ENCODE results near the gene ATP1A4. TPM values are rescaled to one million over a fixed set of nuclear protein-coding genes. Genes with fewer than 3 reads are reported as not detected.

The ATP1A4 gene
- total RNA-seq, 1 donor from 2014 or later, result not detected

DNA sequence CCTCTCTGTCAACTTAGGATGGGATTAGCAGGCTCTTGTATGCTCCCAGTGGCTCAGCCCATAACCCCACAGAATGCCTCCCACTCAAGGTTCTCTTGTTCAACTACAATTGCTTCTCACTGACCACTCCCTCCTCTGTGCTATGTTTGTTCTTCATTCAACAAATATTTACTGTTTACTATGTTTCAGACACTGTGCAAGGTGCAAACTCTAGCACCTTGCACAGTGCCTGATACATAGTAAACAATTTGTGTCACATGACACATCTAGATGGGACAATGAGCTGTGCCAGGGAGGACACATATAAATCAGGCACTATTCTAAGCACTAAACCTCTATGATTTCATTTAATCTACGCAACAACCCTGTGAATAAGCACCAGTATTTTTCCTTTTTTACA is 20.5 kb upstream of the ATP1A4 start:
- H2AFZ ChIP-seq (ENCODE audit: low read depth, low read length), result no peak overlapping the region
- peaks cover 4% of the 10 kb centered on the region for H3K9me3 Mint-ChIP-seq (ENCODE audit: unreplicated experiment)
- H3K79me2 ChIP-seq (ENCODE audit: insufficient read depth, low read length), result no peaks in the 10 kb centered on the region
- H3K4me3 ChIP-seq (ENCODE audit: insufficient read depth, low read depth, low read length), result no peak overlapping the region
- TF ChIP-seq, protein P1, sequence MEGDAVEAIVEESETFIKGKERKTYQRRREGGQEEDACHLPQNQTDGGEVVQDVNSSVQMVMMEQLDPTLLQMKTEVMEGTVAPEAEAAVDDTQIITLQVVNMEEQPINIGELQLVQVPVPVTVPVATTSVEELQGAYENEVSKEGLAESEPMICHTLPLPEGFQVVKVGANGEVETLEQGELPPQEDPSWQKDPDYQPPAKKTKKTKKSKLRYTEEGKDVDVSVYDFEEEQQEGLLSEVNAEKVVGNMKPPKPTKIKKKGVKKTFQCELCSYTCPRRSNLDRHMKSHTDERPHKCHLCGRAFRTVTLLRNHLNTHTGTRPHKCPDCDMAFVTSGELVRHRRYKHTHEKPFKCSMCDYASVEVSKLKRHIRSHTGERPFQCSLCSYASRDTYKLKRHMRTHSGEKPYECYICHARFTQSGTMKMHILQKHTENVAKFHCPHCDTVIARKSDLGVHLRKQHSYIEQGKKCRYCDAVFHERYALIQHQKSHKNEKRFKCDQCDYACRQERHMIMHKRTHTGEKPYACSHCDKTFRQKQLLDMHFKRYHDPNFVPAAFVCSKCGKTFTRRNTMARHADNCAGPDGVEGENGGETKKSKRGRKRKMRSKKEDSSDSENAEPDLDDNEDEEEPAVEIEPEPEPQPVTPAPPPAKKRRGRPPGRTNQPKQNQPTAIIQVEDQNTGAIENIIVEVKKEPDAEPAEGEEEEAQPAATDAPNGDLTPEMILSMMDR (IDR thresholded peaks at IDR 0.05; ENCODE audit: insufficient read depth, low read depth, low read length), result no peak
- TF ChIP-seq EZH2 (IDR thresholded peaks at IDR 0.05; ENCODE audit: insufficient read depth, low read length), result no peak
- no peak overlapping the region for H3K27ac ChIP-seq (ENCODE audit: low read depth, low read length)
- H3K4me3 Mint-ChIP-seq (ENCODE audit: unreplicated experiment), result no peak overlapping the region
- peaks cover 8% of the 10 kb centered on the region for H3K4me1 ChIP-seq (ENCODE audit: insufficient read depth, low read length)
- H3K36me3 ChIP-seq (ENCODE audit: insufficient read depth, low read length), result no peaks in the 10 kb centered on the region
- H3K36me3 Mint-ChIP-seq (ENCODE audit: low read depth, unreplicated experiment), result peaks cover 8% of the 10 kb centered on the region
- FAIRE-seq, result no peak
- H4K20me1 ChIP-seq (ENCODE audit: insufficient read depth, low read length), result no peaks in the 10 kb centered on the region
- no peaks in the 10 kb centered on the region for H3K9me3 ChIP-seq (ENCODE audit: insufficient read depth, low read depth, low read length)
- H3K9ac ChIP-seq (ENCODE audit: low read length), result no peak overlapping the region
- no peak overlapping the region for H3K4me2 ChIP-seq (ENCODE audit: low read length)
- DNase-seq (ENCODE audit: low read depth), result no peak
- H3K27me3 ChIP-seq (ENCODE audit: insufficient read depth, low read length), result peaks cover 18% of the 10 kb centered on the region
- peaks cover 21% of the 10 kb centered on the region for H3K27me3 Mint-ChIP-seq (ENCODE audit: low read depth, unreplicated experiment)
- no peak overlapping the region for H3K27ac Mint-ChIP-seq (ENCODE audit: unreplicated experiment)
- peaks cover 28% of the 10 kb centered on the region for H3K4me1 Mint-ChIP-seq (ENCODE audit: low read depth, unreplicated experiment)

DNA sequence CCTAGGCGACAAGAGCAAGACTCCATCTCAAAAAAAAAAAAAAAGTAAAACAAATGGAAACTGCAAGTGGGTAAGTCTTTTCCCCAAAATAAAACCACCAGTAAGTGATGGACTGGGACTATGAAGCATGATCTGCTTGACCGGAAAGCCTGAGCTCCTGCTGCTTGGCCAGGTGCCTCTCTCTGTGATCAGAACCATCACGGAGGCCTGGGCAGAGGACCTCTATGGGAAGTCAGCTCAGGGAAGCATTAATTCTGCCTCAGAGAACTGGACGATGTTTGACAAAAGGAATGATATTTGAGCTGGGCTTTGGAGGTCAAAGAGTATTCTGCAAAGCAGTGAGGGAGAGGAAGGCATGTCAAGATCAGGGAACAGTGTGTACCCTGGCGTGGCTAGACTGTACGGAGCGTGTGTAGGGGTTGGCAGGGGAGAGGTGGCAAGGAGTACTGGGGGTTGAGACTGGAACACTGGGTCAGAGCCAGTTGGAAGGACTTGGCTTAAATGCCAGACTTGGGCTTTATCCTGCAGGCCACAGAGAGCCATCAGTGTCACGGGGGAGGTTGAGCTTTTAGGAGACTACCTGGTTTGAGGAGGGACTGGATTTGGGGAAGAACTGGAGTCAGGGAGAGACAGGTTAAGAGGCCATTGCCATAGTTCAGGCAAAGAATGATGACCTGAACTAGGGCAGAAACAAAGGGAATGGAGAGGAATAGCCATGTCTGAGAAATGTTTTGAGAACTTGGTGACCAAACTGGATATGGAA is 19.4 kb upstream of the ATP1A4 start:
- H3K36me3 Mint-ChIP-seq (ENCODE audit: low read depth, unreplicated experiment), result peaks cover 10% of the 10 kb centered on the region
- Histone ChIP-seq H3K79me2 (ENCODE audit: insufficient read depth, low read length) (no peaks in the 10 kb centered on the region), H3K4me3 (ENCODE audit: insufficient read depth, low read depth, low read length) (no peak overlapping the region), H3K4me1 (ENCODE audit: insufficient read depth, low read length) (peaks cover 6% of the 10 kb centered on the region), H3K4me2 (ENCODE audit: low read length) (no peak overlapping the region), H3K36me3 (ENCODE audit: insufficient read depth, low read length) (no peaks in the 10 kb centered on the region), H2AFZ (ENCODE audit: low read depth, low read length) (no peak overlapping the region), H3K27ac (ENCODE audit: low read depth, low read length) (no peak overlapping the region), H3K9me3 (ENCODE audit: insufficient read depth, low read depth, low read length) (no peaks in the 10 kb centered on the region), H4K20me1 (ENCODE audit: insufficient read depth, low read length) (no peaks in the 10 kb centered on the region), H3K9ac (ENCODE audit: low read length) (no peak overlapping the region), H3K27me3 (ENCODE audit: insufficient read depth, low read length) (peaks cover 18% of the 10 kb centered on the region)
- peaks cover 26% of the 10 kb centered on the region for H3K4me1 Mint-ChIP-seq (ENCODE audit: low read depth, unreplicated experiment)
- FAIRE-seq (no peak), DNase-seq (ENCODE audit: low read depth) (no peak)
- no peak overlapping the region for H3K27ac Mint-ChIP-seq (ENCODE audit: unreplicated experiment)
- H3K27me3 Mint-ChIP-seq (ENCODE audit: low read depth, unreplicated experiment), result peaks cover 23% of the 10 kb centered on the region
- no peak overlapping the region for H3K4me3 Mint-ChIP-seq (ENCODE audit: unreplicated experiment)
- TF ChIP-seq EZH2 (IDR thresholded peaks at IDR 0.05; ENCODE audit: insufficient read depth, low read length), result no peak
- TF ChIP-seq, protein P1 (IDR thresholded peaks at IDR 0.05; ENCODE audit: insufficient read depth, low read depth, low read length), result no peak
- peaks cover 6% of the 10 kb centered on the region for H3K9me3 Mint-ChIP-seq (ENCODE audit: unreplicated experiment)
